GM12878 (cell line): ENCODE data around the gene OR5J2. TPM values are rescaled to one million over a fixed set of nuclear protein-coding genes. Genes with fewer than 3 reads are reported as not detected.

Source experiments
- ATAC-seq: fragments of 200-7000 bp; cut with Tn5 transposase; 3 replicates; pipeline ENCODE4 v1.9.1; 2020; ENCODE audit warnings: mild to moderate bottlenecking, moderate library complexity
- BruUV-seq: library from RNA; stranded (reverse); fragments of 400-500 nt; replicated peaks from 2 replicates; lab custom pipeline; 2021; lab: Mats Ljungman, UMichigan
- CTCF ChIA-PET: fragments of 300-600 bp; sonication (Branson Sonifier 250); formaldehyde crosslinking; extraction: SDS; loops from one replicate; lab custom pipeline; 2021; ENCODE audit warnings: inconsistent platforms; lab: Yijun Ruan, JAX
- POLR2A ChIA-PET: fragments of 350-600 bp; formaldehyde crosslinking; extraction: SDS; loops from one replicate; lab custom pipeline; 2021; ENCODE audit warnings: inconsistent platforms; lab: Charles Lee
- RAD21 ChIA-PET: fragments of 300-600 bp; sonication (Branson Sonifier 250); formaldehyde crosslinking; loops from one replicate; lab custom pipeline; 2023; ENCODE audit warnings: antibody characterized with exemption; ENCODE audit not compliant: unreplicated experiment; lab: Charles Lee
- SMC1A ChIA-PET: fragments of 300-600 bp; sonication (Branson Sonifier 250); formaldehyde crosslinking; loops from one replicate; lab custom pipeline; 2023; ENCODE audit not compliant: unreplicated experiment, uncharacterized antibody; lab: Charles Lee
- DNase-seq: peaks from one replicate; pipeline ENCODE4 v3.0.0-alpha.2; 2011; ENCODE audit warnings: low read depth, low spot score
- FAIRE-seq: peaks from 3 replicates; lab custom pipeline; 2011; peaks lifted over from hg19 to GRCh38; lab: Jason Lieb, UNC
- H2AFZ ChIP-seq: 2 replicates; pipeline ENCODE4 v1.6.0; 2011; ENCODE audit warnings: low read depth, low read length, control low read depth; ENCODE audit not compliant: control insufficient read depth
- H3K27ac ChIP-seq: 2 replicates; pipeline ENCODE4 v1.5.1; 2011; ENCODE audit warnings: control low read depth; ENCODE audit not compliant: control insufficient read depth, insufficient read depth
- H3K27me3 ChIP-seq, 2 experiments: replicated peaks in 1 of 2; 2 replicates each; pipeline versions ENCODE4 v1.6.0 to v1.6.1; 2011; ENCODE audit warnings: low read length in 1 of 2; ENCODE audit not compliant: control insufficient read depth in 2 of 2, insufficient read depth in 2 of 2
- H3K36me3 ChIP-seq, 2 experiments: 2 replicates each; pipeline ENCODE4 v1.5.1; 2011; ENCODE audit warnings: low read length in 1 of 2; ENCODE audit not compliant: control insufficient read depth in 2 of 2, insufficient read depth in 2 of 2
- H3K4me1 ChIP-seq: 2 replicates; pipeline ENCODE4 v1.6.1; 2011; ENCODE audit warnings: mild to moderate bottlenecking, low read length, moderate library complexity, mixed read lengths; ENCODE audit not compliant: control insufficient read depth, insufficient read depth
- H3K4me2 ChIP-seq: 2 replicates; pipeline ENCODE4 v1.6.0; 2011; ENCODE audit warnings: control low read depth; ENCODE audit not compliant: control insufficient read depth, insufficient read depth
- H3K4me3 ChIP-seq: fragments of 200-600 bp; sonication (generic); 2 replicates; pipeline ENCODE4 v1.5.1; 2016
- H3K79me2 ChIP-seq: 2 replicates; pipeline ENCODE4 v1.6.0; 2011; ENCODE audit warnings: low read length; ENCODE audit not compliant: control insufficient read depth, insufficient read depth
- H3K9ac ChIP-seq: 2 replicates; pipeline ENCODE4 v1.8.0; 2011; ENCODE audit warnings: low read length, control low read depth, mixed read lengths; ENCODE audit not compliant: control insufficient read depth, insufficient read depth
- H3K9me3 ChIP-seq: replicated peaks from 3 replicates; pipeline ENCODE4 v1.5.1; 2011; ENCODE audit warnings: mild to moderate bottlenecking, low read length; ENCODE audit not compliant: control insufficient read depth, insufficient read depth
- H4K20me1 ChIP-seq: 2 replicates; pipeline ENCODE4 v1.6.0; 2011; ENCODE audit not compliant: control insufficient read depth, insufficient read depth
- CBFB ChIP-seq: IDR thresholded peaks from 2 replicates; pipeline ENCODE4 v1.6.1; 2016; ENCODE audit warnings: antibody characterized with exemption, low read depth
- CBX5 ChIP-seq: sonication (generic); IDR thresholded peaks from 2 replicates; pipeline ENCODE4 v1.6.1; 2016; ENCODE audit warnings: low read depth, moderate library complexity, mild to moderate bottlenecking, inconsistent platforms
- CHD2 ChIP-seq: IDR thresholded peaks from 2 replicates; pipeline ENCODE4 v1.6.1; 2011; ENCODE audit warnings: low read depth, low read length, improper control_type of control experiment, borderline replicate concordance
- EGR1 ChIP-seq, 2 experiments: IDR thresholded peaks; 1 replicate in 1 of 2; 2 replicates in 1 of 2; pipeline ENCODE4 v1.6.1; 2011 to 2012; ENCODE audit warnings: low read depth in 2 of 2, low read length in 2 of 2, borderline replicate concordance in 1 of 2, mild to moderate bottlenecking in 1 of 2, moderate library complexity in 1 of 2
- EZH2 ChIP-seq: IDR thresholded peaks from 2 replicates; pipeline ENCODE4 v1.6.1; 2012; ENCODE audit warnings: low read depth, mild to moderate bottlenecking, control low read depth, inconsistent platforms, low read length, borderline replicate concordance; ENCODE audit not compliant: control insufficient read depth
- PAX8 ChIP-seq: fragments of 450-650 bp; IDR thresholded peaks from 2 replicates; pipeline ENCODE4 v1.6.1; 2017; ENCODE audit warnings: mild to moderate bottlenecking, moderate library complexity
- RBBP5 ChIP-seq: fragments of 200-600 bp; sonication (generic); conservative IDR thresholded peaks from 2 replicates; pipeline ENCODE4 v1.6.1; 2016
- RCOR1 ChIP-seq: conservative IDR thresholded peaks from 2 replicates; pipeline ENCODE4 v1.6.1; 2012; ENCODE audit warnings: low read depth, low read length, improper control_type of control experiment
- RELA ChIP-seq: fragments of 450-650 bp; IDR thresholded peaks from 2 replicates; pipeline ENCODE4 v1.8.0; 2014; ENCODE audit warnings: borderline replicate concordance; ENCODE audit not compliant: partially characterized antibody
- RFX5 ChIP-seq: IDR thresholded peaks from 2 replicates; pipeline ENCODE4 v1.6.1; 2011; ENCODE audit warnings: low read depth, low read length, improper control_type of control experiment
- SIX5 ChIP-seq: IDR thresholded peaks from 2 replicates; pipeline ENCODE4 v1.6.1; 2011; ENCODE audit warnings: mild to moderate bottlenecking, low read depth, low read length, moderate library complexity; ENCODE audit not compliant: severe bottlenecking
- SUPT20H ChIP-seq: IDR thresholded peaks from 2 replicates; pipeline ENCODE4 v1.6.1; 2011; ENCODE audit warnings: low read depth, mild to moderate bottlenecking, low read length, moderate library complexity, borderline replicate concordance; ENCODE audit not compliant: control insufficient read depth
- TAF1 ChIP-seq: IDR thresholded peaks from 2 replicates; pipeline ENCODE4 v1.6.1; 2011; ENCODE audit warnings: mild to moderate bottlenecking, low read depth, low read length, borderline replicate concordance
- WRNIP1 ChIP-seq: IDR thresholded peaks from 2 replicates; pipeline ENCODE4 v1.6.1; 2011; ENCODE audit warnings: low read depth, low read length, improper control_type of control experiment, borderline replicate concordance
- ZNF622 ChIP-seq: fragments of 450-650 bp; IDR thresholded peaks from 2 replicates; pipeline ENCODE4 v1.6.1; 2017; ENCODE audit warnings: mild to moderate bottlenecking, inconsistent platforms
- WGBS: methylation state at CpG from one replicate; pipeline ENCODE4 v1.1.6; 2016; ENCODE audit warnings: low lambda C conversion rate; ENCODE audit not compliant: insufficient replicate concordance, insufficient coverage; ENCODE audit errors: missing lambda C conversion rate; 5-methylcytosine and 5-hydroxymethylcytosine counted together
- in situ Hi-C: fragments of 300-500 bp; cut with MboI; formaldehyde crosslinking; loops from 9 replicates; pipeline ENCODE4 v1.14.3; 2018; ENCODE audit warnings: mixed read lengths
- intact Hi-C: fragments of 100-400 bp; cut with micrococcal nuclease; formaldehyde crosslinking; loops from one replicate; pipeline ENCODE4 v1.14.2; 2022; ENCODE audit not compliant: unreplicated experiment
- polyA plus RNA-seq, 11 experiments: library from polyadenylated mRNA; depleted of rRNA in 4 of 11; unstranded in 6 of 11; stranded (reverse) in 5 of 11; fragments of >200 nt; fragmentation: Nextera tagmentation in 4 of 11; fragmentation: Illumina TruSeq in 1 of 11; extraction: Ambion mirVana in 4 of 11; extraction: Trizol in 1 of 11; gene quantifications; 1 replicate in 1 of 11; 2 replicates in 10 of 11; pipeline versions ENCODE4 v1.2.1 to v1.2.3, GENCODE V29; 2011 to 2016; ENCODE audit warnings: inconsistent platforms in 2 of 11, missing spikeins in 2 of 11, low read depth in 1 of 11
- total RNA-seq, 4 experiments: library from RNA; depleted of rRNA in 3 of 4; stranded (reverse); fragments of >200 nt in 3 of 4; fragmentation: Illumina TruSeq in 1 of 4; extraction: Trizol in 1 of 4; gene quantifications; 2 replicates each; pipeline versions ENCODE4 v1.2.1 to v1.2.3, GENCODE V29; 2013 to 2021
- TF ChIP-seq, protein P1 (sequence below): fragments of 450-650 bp; formaldehyde crosslinking; IDR thresholded peaks from 2 replicates; pipeline ENCODE4 v1.5.0; 2022; ENCODE audit warnings: mild to moderate bottlenecking, missing genetic modification characterization
- TF ChIP-seq, protein P2 (sequence below): fragments of 450-650 bp; IDR thresholded peaks from 2 replicates; pipeline ENCODE4 v1.6.1; 2017; ENCODE audit warnings: antibody characterized with exemption, mild to moderate bottlenecking, moderate library complexity
- TF ChIP-seq, protein P3 (sequence below): fragments of 450-650 bp; IDR thresholded peaks from 2 replicates; pipeline ENCODE4 v1.6.1; 2017; ENCODE audit warnings: mild to moderate bottlenecking, low read depth, inconsistent platforms; ENCODE audit not compliant: poor library complexity, severe bottlenecking

The OR5J2 gene
- total and polyA plus RNA-seq, 10 of the 15 experiments (the other 5 are each of a cell fraction or from before 2014, with no cell fraction given), result not detected

DNA sequence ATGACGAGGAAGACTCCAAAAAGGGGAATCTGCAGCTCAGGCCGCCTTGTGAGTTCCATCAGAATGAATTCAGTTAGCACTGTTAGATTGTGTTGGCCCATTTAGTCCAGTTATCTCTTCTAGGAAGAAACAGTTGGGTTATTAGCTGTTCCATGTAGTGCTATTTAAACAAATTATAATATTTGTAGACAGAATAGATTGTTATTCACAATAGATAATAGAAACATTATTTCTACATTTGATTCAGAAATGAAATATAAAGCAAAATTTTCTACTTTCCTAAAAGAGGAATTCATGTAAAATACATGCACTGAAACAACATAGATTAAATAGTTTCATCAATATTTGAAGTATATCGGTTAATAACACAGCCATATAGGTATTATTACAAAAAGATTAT lies 16.2 kb upstream of the OR5J2 start, which contains the start of gene OR8K5:
OR8K5 (minus strand) TSS at position 101 of the 400 bp plus-strand sequence; CDS start at position 101, 0 bp downstream.
- no peak within 1 kb of the TSS for H3K9ac ChIP-seq
- ATAC-seq (no peak), FAIRE-seq (no peak), DNase-seq (no peak)
- in situ Hi-C loops (no loop called here), intact Hi-C loops (no loop called here)
- no peaks in the 10 kb centered on the region for H4K20me1 ChIP-seq
- ChIA-PET RAD21 (no interaction called here), SMC1A (no interaction called here), CTCF (no interaction called here), POLR2A (no interaction called here)
- no peak within 1 kb of the TSS for H3K4me2 ChIP-seq
- no peaks in the 10 kb centered on the region for H3K79me2 ChIP-seq
- WGBS, result 19% methylated on average over 3 of the region's 3 CpGs
- no peak within 1 kb of the TSS for H3K27ac ChIP-seq
- no peaks in the 10 kb centered on the region for H3K27me3 ChIP-seq
- no TSS peak for BruUV-seq
- H3K36me3 ChIP-seq, result no peaks in the 10 kb centered on the region
- no peaks in the 10 kb centered on the region for H3K9me3 ChIP-seq
- no peak within 1 kb of the TSS for H3K4me3 ChIP-seq
- H2AFZ ChIP-seq, result no peak within 1 kb of the TSS
- H3K4me1 ChIP-seq, result no peaks in the 10 kb centered on the region
- TF ChIP-seq SIX5 (no peak), CBX5 (no peak), SUPT20H (no peak), TAF1 (no peak), CHD2 (no peak), RCOR1 (no peak), PAX8 (no peak), WRNIP1 (no peak), RFX5 (no peak), RELA (no peak), CBFB (no peak), EZH2 (no peak), EGR1 (IDR thresholded peaks at IDR 0.05; ENCODE audit: borderline replicate concordance in 1 of 2, low read depth in 2 of 2, low read length in 2 of 2) (no peak), ZNF622 (no peak), RBBP5 (no peak)
- TF ChIP-seq, protein P1, sequence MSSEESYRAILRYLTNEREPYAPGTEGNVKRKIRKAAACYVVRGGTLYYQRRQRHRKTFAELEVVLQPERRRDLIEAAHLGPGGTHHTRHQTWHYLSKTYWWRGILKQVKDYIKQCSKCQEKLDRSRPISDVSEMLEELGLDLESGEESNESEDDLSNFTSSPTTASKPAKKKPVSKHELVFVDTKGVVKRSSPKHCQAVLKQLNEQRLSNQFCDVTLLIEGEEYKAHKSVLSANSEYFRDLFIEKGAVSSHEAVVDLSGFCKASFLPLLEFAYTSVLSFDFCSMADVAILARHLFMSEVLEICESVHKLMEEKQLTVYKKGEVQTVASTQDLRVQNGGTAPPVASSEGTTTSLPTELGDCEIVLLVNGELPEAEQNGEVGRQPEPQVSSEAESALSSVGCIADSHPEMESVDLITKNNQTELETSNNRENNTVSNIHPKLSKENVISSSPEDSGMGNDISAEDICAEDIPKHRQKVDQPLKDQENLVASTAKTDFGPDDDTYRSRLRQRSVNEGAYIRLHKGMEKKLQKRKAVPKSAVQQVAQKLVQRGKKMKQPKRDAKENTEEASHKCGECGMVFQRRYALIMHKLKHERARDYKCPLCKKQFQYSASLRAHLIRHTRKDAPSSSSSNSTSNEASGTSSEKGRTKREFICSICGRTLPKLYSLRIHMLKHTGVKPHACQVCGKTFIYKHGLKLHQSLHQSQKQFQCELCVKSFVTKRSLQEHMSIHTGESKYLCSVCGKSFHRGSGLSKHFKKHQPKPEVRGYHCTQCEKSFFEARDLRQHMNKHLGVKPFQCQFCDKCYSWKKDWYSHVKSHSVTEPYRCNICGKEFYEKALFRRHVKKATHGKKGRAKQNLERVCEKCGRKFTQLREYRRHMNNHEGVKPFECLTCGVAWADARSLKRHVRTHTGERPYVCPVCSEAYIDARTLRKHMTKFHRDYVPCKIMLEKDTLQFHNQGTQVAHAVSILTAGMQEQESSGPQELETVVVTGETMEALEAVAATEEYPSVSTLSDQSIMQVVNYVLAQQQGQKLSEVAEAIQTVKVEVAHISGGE, result no peak
- TF ChIP-seq, protein P2, sequence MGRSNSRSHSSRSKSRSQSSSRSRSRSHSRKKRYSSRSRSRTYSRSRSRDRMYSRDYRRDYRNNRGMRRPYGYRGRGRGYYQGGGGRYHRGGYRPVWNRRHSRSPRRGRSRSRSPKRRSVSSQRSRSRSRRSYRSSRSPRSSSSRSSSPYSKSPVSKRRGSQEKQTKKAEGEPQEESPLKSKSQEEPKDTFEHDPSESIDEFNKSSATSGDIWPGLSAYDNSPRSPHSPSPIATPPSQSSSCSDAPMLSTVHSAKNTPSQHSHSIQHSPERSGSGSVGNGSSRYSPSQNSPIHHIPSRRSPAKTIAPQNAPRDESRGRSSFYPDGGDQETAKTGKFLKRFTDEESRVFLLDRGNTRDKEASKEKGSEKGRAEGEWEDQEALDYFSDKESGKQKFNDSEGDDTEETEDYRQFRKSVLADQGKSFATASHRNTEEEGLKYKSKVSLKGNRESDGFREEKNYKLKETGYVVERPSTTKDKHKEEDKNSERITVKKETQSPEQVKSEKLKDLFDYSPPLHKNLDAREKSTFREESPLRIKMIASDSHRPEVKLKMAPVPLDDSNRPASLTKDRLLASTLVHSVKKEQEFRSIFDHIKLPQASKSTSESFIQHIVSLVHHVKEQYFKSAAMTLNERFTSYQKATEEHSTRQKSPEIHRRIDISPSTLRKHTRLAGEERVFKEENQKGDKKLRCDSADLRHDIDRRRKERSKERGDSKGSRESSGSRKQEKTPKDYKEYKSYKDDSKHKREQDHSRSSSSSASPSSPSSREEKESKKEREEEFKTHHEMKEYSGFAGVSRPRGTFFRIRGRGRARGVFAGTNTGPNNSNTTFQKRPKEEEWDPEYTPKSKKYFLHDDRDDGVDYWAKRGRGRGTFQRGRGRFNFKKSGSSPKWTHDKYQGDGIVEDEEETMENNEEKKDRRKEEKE, result no peak
- TF ChIP-seq, protein P3, sequence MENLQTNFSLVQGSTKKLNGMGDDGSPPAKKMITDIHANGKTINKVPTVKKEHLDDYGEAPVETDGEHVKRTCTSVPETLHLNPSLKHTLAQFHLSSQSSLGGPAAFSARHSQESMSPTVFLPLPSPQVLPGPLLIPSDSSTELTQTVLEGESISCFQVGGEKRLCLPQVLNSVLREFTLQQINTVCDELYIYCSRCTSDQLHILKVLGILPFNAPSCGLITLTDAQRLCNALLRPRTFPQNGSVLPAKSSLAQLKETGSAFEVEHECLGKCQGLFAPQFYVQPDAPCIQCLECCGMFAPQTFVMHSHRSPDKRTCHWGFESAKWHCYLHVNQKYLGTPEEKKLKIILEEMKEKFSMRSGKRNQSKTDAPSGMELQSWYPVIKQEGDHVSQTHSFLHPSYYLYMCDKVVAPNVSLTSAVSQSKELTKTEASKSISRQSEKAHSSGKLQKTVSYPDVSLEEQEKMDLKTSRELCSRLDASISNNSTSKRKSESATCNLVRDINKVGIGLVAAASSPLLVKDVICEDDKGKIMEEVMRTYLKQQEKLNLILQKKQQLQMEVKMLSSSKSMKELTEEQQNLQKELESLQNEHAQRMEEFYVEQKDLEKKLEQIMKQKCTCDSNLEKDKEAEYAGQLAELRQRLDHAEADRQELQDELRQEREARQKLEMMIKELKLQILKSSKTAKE, result no peak
